ENCODE results near the gene KMT5B. TPM values are rescaled to one million over a fixed set of nuclear protein-coding genes. Genes with fewer than 3 reads are reported as not detected.

KMT5B gene
- total and polyA plus RNA-seq, 2 of the 13 experiments (the other 11 are each of a cell fraction or from before 2014, with no cell fraction given): 17.6 to 23.7 TPM

DNA sequence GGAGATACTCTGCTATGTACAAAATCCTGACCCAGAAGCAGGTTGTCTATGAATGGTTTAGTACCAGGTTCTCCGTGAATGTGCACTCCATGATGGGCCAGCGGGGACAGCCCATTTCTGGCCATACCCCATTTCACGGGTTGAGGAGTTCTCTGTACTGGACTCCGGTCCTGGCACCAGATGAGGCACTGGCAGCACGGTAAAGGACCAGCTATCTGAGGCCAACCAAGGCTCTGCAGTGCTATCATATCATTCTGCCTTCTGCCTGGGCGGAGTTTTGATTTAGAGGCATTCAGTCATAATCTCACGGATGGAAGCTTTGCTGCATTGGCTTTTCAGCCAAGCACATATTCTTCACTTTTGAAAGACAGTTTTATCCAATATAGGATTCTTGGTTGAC is 18.5 kb upstream of the KMT5B start:
- in situ Hi-C loops (cut with HindIII; ENCODE audit: extremely low pct_ligation_motif_present, low pct_unique_long_range_greater_than_20kb): no loop called here
- Histone ChIP-seq H4K20me1 (ENCODE audit: insufficient read depth, low read length) (no peaks in the 10 kb centered on the region), H3K36me3 (replicated peaks in 1 of 2; ENCODE audit: control insufficient read depth in 1 of 2, insufficient read depth in 2 of 2, low read length in 2 of 2) (no peaks in the 10 kb centered on the region), H3K27ac (ENCODE audit: extremely low read length, insufficient read depth, low read length) (no peak overlapping the region), H3K4me1 (ENCODE audit: insufficient read depth, low read length) (peaks cover 14% of the 10 kb centered on the region), H3K4me2 (ENCODE audit: low read depth, low read length) (no peak overlapping the region), H2AFZ (ENCODE audit: low read length) (no peak overlapping the region), H3K79me2 (ENCODE audit: insufficient read depth, low read length) (no peaks in the 10 kb centered on the region), H3K27me3 (ENCODE audit: control insufficient read depth in 1 of 2, insufficient read depth in 2 of 2, low read length in 2 of 2) (peaks cover 0 to 5% of the 10 kb centered on the region in 2 experiments; a peak in 2 of 5 replicates), H3K9ac (ENCODE audit: insufficient read depth, low read depth, low read length) (no peak overlapping the region), H3K4me3 (replicated peaks in 1 of 3; ENCODE audit: insufficient read depth in 1 of 3, low read depth in 2 of 3, low read length in 3 of 3) (no peak overlapping the region), H3K9me3 (ENCODE audit: low read length) (peaks cover 12% of the 10 kb centered on the region)
- no peak for FAIRE-seq
- ATAC-seq: no peak
- no TSS peak for BruUV-seq (replicated peaks)
- 63% methylated on average over 7 of the region's 7 CpGs for WGBS (ENCODE audit: low lambda C conversion rate)
- intact Hi-C loops (cut with micrococcal nuclease; ENCODE audit: unreplicated experiment): no loop called here
- DNase-seq (ENCODE audit: low spot score): no peak
- POLR2A ChIA-PET: interaction anchor here (1.4 kb wide), 1 partner anchor 15 kb away, joined by 3 read pairs; no protein-coding TSS in a partner anchor
- CTCF ChIA-PET (ENCODE audit: low intra/inter-chr PET ratio, low total read pairs): no interaction called here
- no peak for TF ChIP-seq NAIF1 (CRISPR knock-in tag; IDR thresholded peaks at IDR 0.05; ENCODE audit: borderline replicate concordance)
- TF ChIP-seq EEA1 (CRISPR knock-in tag; IDR thresholded peaks at IDR 0.05; ENCODE audit: borderline replicate concordance): no peak
- TF ChIP-seq ESRRA (CRISPR knock-in tag; IDR thresholded peaks at IDR 0.05; ENCODE audit: low read depth): no peak
- TF ChIP-seq PHB2 (IDR thresholded peaks at IDR 0.05; ENCODE audit: partially characterized antibody): no peak

DNA sequence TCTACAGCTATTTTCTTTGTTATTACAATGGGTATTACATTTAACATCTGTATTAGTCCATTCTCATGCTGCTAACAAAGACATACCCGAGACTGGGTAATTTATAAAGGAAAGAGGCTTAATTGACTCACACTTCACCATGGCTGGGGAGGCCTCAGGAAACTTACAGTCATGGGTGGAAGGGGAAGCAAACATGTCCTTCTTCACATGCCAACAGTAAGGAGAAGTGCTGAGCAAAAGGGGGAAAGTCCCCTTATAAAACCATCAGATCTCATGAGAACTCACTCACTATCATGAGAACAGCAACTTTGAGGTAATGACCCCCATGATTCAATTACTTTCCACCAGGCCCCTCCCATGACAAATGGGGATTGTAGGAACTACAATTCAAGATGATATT is 16.5 kb upstream of the KMT5B start:
- POLR2A ChIA-PET: interaction anchor here (1.0 kb wide), 1 partner anchor 13 kb away, joined by 3 read pairs; no protein-coding TSS in a partner anchor
- ATAC-seq: no peak
- Histone ChIP-seq H2AFZ (ENCODE audit: low read length) (no peak overlapping the region), H3K4me2 (ENCODE audit: low read depth, low read length) (no peak overlapping the region), H3K9me3 (ENCODE audit: low read length) (peaks cover 12% of the 10 kb centered on the region), H3K9ac (ENCODE audit: insufficient read depth, low read depth, low read length) (no peak overlapping the region), H3K79me2 (ENCODE audit: insufficient read depth, low read length) (no peaks in the 10 kb centered on the region), H3K4me1 (ENCODE audit: insufficient read depth, low read length) (peaks cover 5% of the 10 kb centered on the region; the same call in 1 of the 2 replicates), H4K20me1 (ENCODE audit: insufficient read depth, low read length) (no peaks in the 10 kb centered on the region), H3K36me3 (replicated peaks in 1 of 2; ENCODE audit: control insufficient read depth in 1 of 2, insufficient read depth in 2 of 2, low read length in 2 of 2) (no peaks in the 10 kb centered on the region), H3K27me3 (ENCODE audit: control insufficient read depth in 1 of 2, insufficient read depth in 2 of 2, low read length in 2 of 2) (peaks cover 0 to 15% of the 10 kb centered on the region in 2 experiments; a peak in 4 of 5 replicates), H3K27ac (ENCODE audit: extremely low read length, insufficient read depth, low read length) (no peak overlapping the region), H3K4me3 (replicated peaks in 1 of 3; ENCODE audit: insufficient read depth in 1 of 3, low read depth in 2 of 3, low read length in 3 of 3) (no peak overlapping the region)
- no peak for DNase-seq (ENCODE audit: low spot score)
- intact Hi-C loops (cut with micrococcal nuclease; ENCODE audit: unreplicated experiment): no loop called here
- FAIRE-seq: no peak
- no TSS peak for BruUV-seq (replicated peaks)
- in situ Hi-C loops (cut with HindIII; ENCODE audit: extremely low pct_ligation_motif_present, low pct_unique_long_range_greater_than_20kb): no loop called here
- 0% methylated on average over 1 of the region's 1 CpG for WGBS (ENCODE audit: low lambda C conversion rate)
- CTCF ChIA-PET (ENCODE audit: low intra/inter-chr PET ratio, low total read pairs): no interaction called here
- no peak for TF ChIP-seq SYNCRIP (IDR thresholded peaks at IDR 0.05; ENCODE audit: insufficient read depth, low read depth, low read length)
- TF ChIP-seq, protein P1, sequence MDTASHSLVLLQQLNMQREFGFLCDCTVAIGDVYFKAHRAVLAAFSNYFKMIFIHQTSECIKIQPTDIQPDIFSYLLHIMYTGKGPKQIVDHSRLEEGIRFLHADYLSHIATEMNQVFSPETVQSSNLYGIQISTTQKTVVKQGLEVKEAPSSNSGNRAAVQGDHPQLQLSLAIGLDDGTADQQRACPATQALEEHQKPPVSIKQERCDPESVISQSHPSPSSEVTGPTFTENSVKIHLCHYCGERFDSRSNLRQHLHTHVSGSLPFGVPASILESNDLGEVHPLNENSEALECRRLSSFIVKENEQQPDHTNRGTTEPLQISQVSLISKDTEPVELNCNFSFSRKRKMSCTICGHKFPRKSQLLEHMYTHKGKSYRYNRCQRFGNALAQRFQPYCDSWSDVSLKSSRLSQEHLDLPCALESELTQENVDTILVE (CRISPR knock-in tag; IDR thresholded peaks at IDR 0.05): no peak
- no peak for TF ChIP-seq ZNF841 (CRISPR knock-in tag; IDR thresholded peaks at IDR 0.05; ENCODE audit: borderline replicate concordance)
- TF ChIP-seq, protein P2, sequence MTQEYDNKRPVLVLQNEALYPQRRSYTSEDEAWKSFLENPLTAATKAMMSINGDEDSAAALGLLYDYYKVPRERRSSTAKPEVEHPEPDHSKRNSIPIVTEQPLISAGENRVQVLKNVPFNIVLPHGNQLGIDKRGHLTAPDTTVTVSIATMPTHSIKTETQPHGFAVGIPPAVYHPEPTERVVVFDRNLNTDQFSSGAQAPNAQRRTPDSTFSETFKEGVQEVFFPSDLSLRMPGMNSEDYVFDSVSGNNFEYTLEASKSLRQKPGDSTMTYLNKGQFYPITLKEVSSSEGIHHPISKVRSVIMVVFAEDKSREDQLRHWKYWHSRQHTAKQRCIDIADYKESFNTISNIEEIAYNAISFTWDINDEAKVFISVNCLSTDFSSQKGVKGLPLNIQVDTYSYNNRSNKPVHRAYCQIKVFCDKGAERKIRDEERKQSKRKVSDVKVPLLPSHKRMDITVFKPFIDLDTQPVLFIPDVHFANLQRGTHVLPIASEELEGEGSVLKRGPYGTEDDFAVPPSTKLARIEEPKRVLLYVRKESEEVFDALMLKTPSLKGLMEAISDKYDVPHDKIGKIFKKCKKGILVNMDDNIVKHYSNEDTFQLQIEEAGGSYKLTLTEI (CRISPR knock-in tag; conservative IDR thresholded peaks at IDR 0.05): no peak
- TF ChIP-seq POLR2G (IDR thresholded peaks at IDR 0.05; ENCODE audit: low read depth, low read length): no peak
- TF ChIP-seq ZNF747 (CRISPR knock-in tag; IDR thresholded peaks at IDR 0.05; ENCODE audit: borderline replicate concordance): no peak
- no peak for TF ChIP-seq CEBPG (CRISPR knock-in tag; IDR thresholded peaks at IDR 0.05)
- no peak for TF ChIP-seq ZNF607 (CRISPR knock-in tag; IDR thresholded peaks at IDR 0.05; ENCODE audit: borderline replicate concordance)
- TF ChIP-seq SOX5 (CRISPR knock-in tag; IDR thresholded peaks at IDR 0.05; ENCODE audit: borderline replicate concordance): no peak
- TF ChIP-seq NR2F1 (CRISPR knock-in tag; IDR thresholded peaks at IDR 0.05): no peak
- TF ChIP-seq ZFP82 (CRISPR knock-in tag; IDR thresholded peaks at IDR 0.05; ENCODE audit: borderline replicate concordance): no peak
- no peak for TF ChIP-seq ZBTB20 (CRISPR knock-in tag; IDR thresholded peaks at IDR 0.05; ENCODE audit: borderline replicate concordance, low read depth)
- TF ChIP-seq POLR2A (IDR thresholded peaks at IDR 0.05; ENCODE audit: insufficient read depth in 1 of 2, low read depth in 2 of 2, low read length in 2 of 2): no peak
- TF ChIP-seq PAX8 (CRISPR knock-in tag; IDR thresholded peaks at IDR 0.05; ENCODE audit: borderline replicate concordance): no peak

Measured in HepG2 (cell line).